Fibroblast of the aortic adventitia (primary cell): ENCODE results near the gene COPG2. TPM values are rescaled to one million over a fixed set of nuclear protein-coding genes. Genes with fewer than 3 reads are reported as not detected.
"Not testable (repeated sequence)": the region's sequence is repeated elsewhere in the genome, so short reads cannot be mapped to it uniquely, and the experiment has no call there.

ENCODE experiments used
- DNase-seq: peaks from one replicate; pipeline ENCODE4 v3.0.0-alpha.2; 2010; ENCODE audit warnings: low read depth
- H3K4me3 ChIP-seq: 2 replicates; pipeline ENCODE4 v1.5.1; 2011; ENCODE audit warnings: low read depth, mild to moderate bottlenecking, control low read depth, low read length, moderate library complexity
- CTCF ChIP-seq: IDR thresholded peaks from 2 replicates; pipeline ENCODE4 v1.5.1; 2011; ENCODE audit warnings: mild to moderate bottlenecking, low read length, control low read depth, inconsistent platforms; ENCODE audit not compliant: insufficient read depth
- total RNA-seq: library from RNA; depleted of rRNA; stranded (reverse); fragments of >200 nt; gene quantifications from 2 replicates; pipeline ENCODE4 v1.2.3, GENCODE V29; 2012; ENCODE audit warnings: low replicate concordance

The COPG2 gene
- total RNA-seq, 1 donor, result 43.7 TPM

- TF ChIP-seq CTCF, result no peak
- H3K4me3 ChIP-seq, result no peak overlapping the region
- DNase-seq, result no peak
Measured at GRCh38 chr7:130515315-130516040, 153.1 kb downstream of the COPG2 start.

GRCh38 chr7:130513447-130513846, 155.1 kb downstream of the COPG2 start:
- DNase-seq, result no peak
- no peak for TF ChIP-seq CTCF
- H3K4me3 ChIP-seq, result no peak overlapping the region

- not testable (repeated sequence) for DNase-seq, H3K4me3 ChIP-seq
Measured at GRCh38 chr7:130512038-130512437, 156.5 kb downstream of the COPG2 start.

GRCh38 chr7:130506358-130506757, 162.2 kb downstream of the COPG2 start:
- no peak overlapping the region for H3K4me3 ChIP-seq
- no peak for DNase-seq
- no peak for TF ChIP-seq CTCF

GRCh38 chr7:130505753-130506152, 162.8 kb downstream of the COPG2 start:
- TF ChIP-seq CTCF, result no peak
- no peak overlapping the region for H3K4me3 ChIP-seq
- DNase-seq, result no peak

GRCh38 chr7:130500910-130501309, 167.6 kb downstream of the COPG2 start:
- DNase-seq, result no peak
- no peak for TF ChIP-seq CTCF
- H3K4me3 ChIP-seq, result no peak overlapping the region

- no peak for TF ChIP-seq CTCF
- H3K4me3 ChIP-seq, result no peak overlapping the region
- no peak for DNase-seq
Measured at GRCh38 chr7:130500463-130500862, 168.1 kb downstream of the COPG2 start.
